Activated T-cell treated with anti-CD3 and anti-CD28 coated beads for 24 hours (primary cell): ENCODE data around the gene TGM2.

Experiments used
- DNase-seq: peaks from one replicate; pipeline ENCODE4 v3.0.0-alpha.2; 2020; ENCODE audit warnings: low read depth

TGM2 gene

GRCh38 chr20:38130687-38131587 is 34.1 kb downstream of the TGM2 start:
- no peak for DNase-seq

GRCh38 chr20:38129893-38130609 is 35.0 kb downstream of the TGM2 start:
- no peak for DNase-seq

- no peak for DNase-seq
Measured at GRCh38 chr20:38129248-38129865, 35.7 kb downstream of the TGM2 start.

GRCh38 chr20:38128691-38129090 is 36.4 kb downstream of the TGM2 start:
- no peak for DNase-seq

- DNase-seq, result no peak
Measured at GRCh38 chr20:38127920-38128528, 37.0 kb downstream of the TGM2 start.

GRCh38 chr20:38126932-38127621 is 38.0 kb downstream of the TGM2 start:
- DNase-seq, result no peak

- DNase-seq, result no peak
Measured at GRCh38 chr20:38126146-38126921, 38.7 kb downstream of the TGM2 start.

- no peak for DNase-seq
Measured at GRCh38 chr20:38125157-38126056, 39.7 kb downstream of the TGM2 start.

- no peak for DNase-seq
Measured at GRCh38 chr20:38123021-38123587, 42.0 kb downstream of the TGM2 start.

GRCh38 chr20:38121741-38122140 is 43.3 kb downstream of the TGM2 start:
- DNase-seq, result no peak

GRCh38 chr20:38120625-38120988 is 44.5 kb downstream of the TGM2 start:
- no peak for DNase-seq

GRCh38 chr20:38119446-38119845 is 45.6 kb downstream of the TGM2 start:
- no peak for DNase-seq

- DNase-seq, result no peak
Measured at GRCh38 chr20:38117635-38118034, 47.4 kb downstream of the TGM2 start.

GRCh38 chr20:38117205-38117604 is 47.9 kb downstream of the TGM2 start:
- no peak for DNase-seq

- no peak for DNase-seq
Measured at GRCh38 chr20:38116409-38117165, 48.5 kb downstream of the TGM2 start.

GRCh38 chr20:38115896-38116295 is 49.2 kb downstream of the TGM2 start:
- DNase-seq, result no peak

- DNase-seq, result no peak
Measured at GRCh38 chr20:38115205-38115604, 49.9 kb downstream of the TGM2 start.

- no peak for DNase-seq
Measured at GRCh38 chr20:38114353-38114791, 50.7 kb downstream of the TGM2 start.
